DND-41 (cell line): Measurements from ENCODE around the gene CD180.

ENCODE experiments used
- ATAC-seq: fragments of 200-7000 bp; cut with Tn5 transposase; 3 replicates; pipeline ENCODE4 v1.9.1; 2021; ENCODE audit warnings: low read depth; ENCODE audit not compliant: insufficient read depth
- DNase-seq: peaks from one replicate; pipeline ENCODE4 v3.0.0-alpha.2; 2020
- H2AFZ ChIP-seq: 2 replicates; pipeline ENCODE4 v1.6.0; 2012; ENCODE audit warnings: low read depth, low read length
- H3K27ac ChIP-seq: 2 replicates; pipeline ENCODE4 v1.5.1; 2012; ENCODE audit warnings: low read length, inconsistent platforms
- H3K27me3 ChIP-seq: fragments of 200-600 bp; sonication (generic); 2 replicates; pipeline ENCODE4 v1.6.0; 2012; ENCODE audit warnings: low read length, mild to moderate bottlenecking, inconsistent platforms; ENCODE audit not compliant: insufficient read depth, poor library complexity
- H3K36me3 ChIP-seq: 2 replicates; pipeline ENCODE4 v1.5.1; 2012; ENCODE audit warnings: low read length, inconsistent platforms; ENCODE audit not compliant: insufficient read depth
- H3K4me1 ChIP-seq: 2 replicates; pipeline ENCODE4 v1.5.1; 2012; ENCODE audit warnings: mild to moderate bottlenecking, low read length; ENCODE audit not compliant: insufficient read depth
- H3K4me2 ChIP-seq: 2 replicates; pipeline ENCODE4 v1.6.0; 2012; ENCODE audit warnings: mild to moderate bottlenecking, moderate library complexity, low read length, inconsistent platforms; ENCODE audit not compliant: insufficient read depth
- H3K4me3 ChIP-seq, 2 experiments: fragments of 200-600 bp in 1 of 2; shearing (Covaris generic) in 1 of 2; 2 replicates each; pipeline ENCODE4 v1.5.1; 2012 to 2016; ENCODE audit warnings: inconsistent platforms in 2 of 2, low read length in 2 of 2, mild to moderate bottlenecking in 2 of 2, low read depth in 1 of 2, moderate library complexity in 1 of 2
- H3K79me2 ChIP-seq: 2 replicates; pipeline ENCODE4 v1.6.0; 2012; ENCODE audit warnings: low read length, inconsistent platforms; ENCODE audit not compliant: insufficient read depth
- H3K9ac ChIP-seq: 2 replicates; pipeline ENCODE4 v1.6.0; 2012; ENCODE audit warnings: low read depth, mild to moderate bottlenecking, inconsistent platforms, low read length, moderate library complexity
- H3K9me3 ChIP-seq: 2 replicates; pipeline ENCODE4 v1.5.1; 2012; ENCODE audit warnings: low read length, moderate library complexity, mild to moderate bottlenecking, inconsistent platforms; ENCODE audit not compliant: insufficient read depth, severe bottlenecking
- H4K20me1 ChIP-seq: 2 replicates; pipeline ENCODE4 v1.6.0; 2012; ENCODE audit warnings: low read length; ENCODE audit not compliant: insufficient read depth
- CTCF ChIP-seq: IDR thresholded peaks from 2 replicates; pipeline ENCODE4 v1.5.1; 2012; ENCODE audit warnings: borderline replicate concordance, low read length, moderate library complexity, mild to moderate bottlenecking; ENCODE audit not compliant: poor library complexity, severe bottlenecking; ENCODE audit errors: extremely low read depth
- EZH2 ChIP-seq: IDR thresholded peaks from 3 replicates; pipeline ENCODE4 v1.6.1; 2012; ENCODE audit warnings: borderline replicate concordance, low read depth, mild to moderate bottlenecking, moderate library complexity, low read length, inconsistent platforms; ENCODE audit not compliant: severe bottlenecking

CD180 gene

DNA sequence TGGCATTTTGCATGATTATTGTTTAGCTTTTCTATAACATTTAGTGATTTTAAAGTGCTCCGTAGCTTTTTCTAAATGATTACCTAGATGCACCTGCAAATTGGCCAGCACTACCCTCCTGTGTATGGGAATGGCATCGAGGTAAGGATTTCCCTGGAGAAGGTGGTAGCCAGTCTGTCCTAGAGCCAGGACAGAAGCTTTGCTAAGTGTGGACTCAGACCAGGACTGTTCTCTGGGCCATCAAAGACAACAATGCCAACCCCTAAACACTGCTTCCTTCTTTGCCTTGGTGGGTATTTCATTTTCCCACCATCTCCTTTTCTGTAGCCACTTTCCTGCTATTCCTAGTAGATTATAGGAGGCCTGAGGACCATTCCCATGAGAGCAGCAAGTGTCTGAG is 53.0 kb downstream of the CD180 start:
- Histone ChIP-seq H3K9ac (no peak overlapping the region), H3K79me2 (no peaks in the 10 kb centered on the region), H3K27me3 (no peaks in the 10 kb centered on the region), H4K20me1 (no peaks in the 10 kb centered on the region), H3K36me3 (peaks cover 59% of the 10 kb centered on the region), H3K4me1 (no peaks in the 10 kb centered on the region), H3K4me2 (no peak overlapping the region), H3K27ac (no peak overlapping the region), H3K4me3 (no peak overlapping the region), H3K9me3 (no peaks in the 10 kb centered on the region), H2AFZ (no peak overlapping the region)
- ATAC-seq = no peak
- TF ChIP-seq EZH2 = no peak
- no peak for TF ChIP-seq CTCF
- no peak for DNase-seq

GRCh38 chr5:67142816-67143215 is 53.8 kb downstream of the CD180 start:
- Histone ChIP-seq H3K27ac (no peak overlapping the region), H2AFZ (no peak overlapping the region), H3K4me2 (no peak overlapping the region), H3K9me3 (no peaks in the 10 kb centered on the region), H3K4me1 (no peaks in the 10 kb centered on the region), H3K9ac (no peak overlapping the region), H4K20me1 (no peaks in the 10 kb centered on the region), H3K36me3 (peaks cover 56% of the 10 kb centered on the region), H3K27me3 (no peaks in the 10 kb centered on the region), H3K4me3 (no peak overlapping the region), H3K79me2 (no peaks in the 10 kb centered on the region)
- TF ChIP-seq EZH2 = no peak
- TF ChIP-seq CTCF = no peak
- no peak for ATAC-seq
- no peak for DNase-seq

GRCh38 chr5:67141644-67142043 is 55.0 kb downstream of the CD180 start:
- Histone ChIP-seq H3K4me1 (no peaks in the 10 kb centered on the region), H3K9me3 (no peaks in the 10 kb centered on the region), H3K4me3 (no peak overlapping the region), H2AFZ (no peak overlapping the region), H3K36me3 (peaks cover 46% of the 10 kb centered on the region), H3K4me2 (no peak overlapping the region), H3K79me2 (no peaks in the 10 kb centered on the region), H3K27me3 (no peaks in the 10 kb centered on the region), H3K27ac (no peak overlapping the region), H3K9ac (no peak overlapping the region), H4K20me1 (no peaks in the 10 kb centered on the region)
- no peak for TF ChIP-seq EZH2
- TF ChIP-seq CTCF = no peak
- ATAC-seq (no peak), DNase-seq (no peak)

DNA sequence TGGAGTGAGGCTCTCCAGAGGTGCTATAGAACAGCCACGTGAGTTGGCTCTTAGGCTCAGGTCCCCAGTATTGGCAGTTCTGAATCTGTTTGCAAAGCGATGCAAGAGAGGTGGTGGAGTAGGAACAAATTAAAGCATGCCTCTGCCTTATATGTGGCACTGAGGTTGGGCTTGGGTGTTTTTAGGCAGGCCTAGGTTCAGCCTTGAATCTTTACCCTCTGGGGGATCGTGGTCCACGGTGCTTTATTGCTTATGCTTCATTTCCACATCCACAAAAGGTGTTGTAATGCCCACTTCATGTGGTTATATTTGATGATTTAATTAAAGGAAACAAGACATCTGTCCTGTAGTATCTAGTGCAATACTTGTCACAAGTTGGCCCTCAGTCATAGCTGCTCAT is 56.2 kb downstream of the CD180 start:
- DNase-seq = peak; percentile 29
- H3K4me3 ChIP-seq = no peak overlapping the region

More for the DNA sequence above, 56.2 kb downstream of the CD180 start:
- no peak overlapping the region for H3K9ac ChIP-seq
- H2AFZ ChIP-seq = no peak overlapping the region
- no peaks in the 10 kb centered on the region for H3K79me2 ChIP-seq
- H3K27ac ChIP-seq = no peak overlapping the region
- no peaks in the 10 kb centered on the region for H3K4me1 ChIP-seq
- ATAC-seq = peak; percentile 60
- peaks cover 40% of the 10 kb centered on the region for H3K36me3 ChIP-seq
- no peaks in the 10 kb centered on the region for H3K27me3 ChIP-seq
- H3K4me2 ChIP-seq = no peak overlapping the region
- no peaks in the 10 kb centered on the region for H3K9me3 ChIP-seq
- TF ChIP-seq CTCF = no peak
- no peak for TF ChIP-seq EZH2
- H4K20me1 ChIP-seq = no peaks in the 10 kb centered on the region
